LNCaP clone FGC (cell line): ENCODE measurements around the gene TLE5.

Source experiments
- DNase-seq: peaks from one replicate; pipeline ENCODE4 v3.0.0-alpha.2; 2011; ENCODE audit warnings: low read depth
- H3K4me3 ChIP-seq: 2 replicates; pipeline ENCODE4 v1.5.1; 2011; ENCODE audit warnings: mild to moderate bottlenecking, low read depth, low read length, control low read depth
- TF ChIP-seq, protein P1 (sequence below): IDR thresholded peaks from 2 replicates; pipeline ENCODE4 v1.5.1; 2012; ENCODE audit warnings: mild to moderate bottlenecking; ENCODE audit not compliant: control insufficient read depth, insufficient read depth; ENCODE audit errors: extremely low read depth

The TLE5 gene

GRCh38 chr19:3080286-3080685 is 18.0 kb upstream of the TLE5 start:
- no peak for DNase-seq
- H3K4me3 ChIP-seq = no peak overlapping the region
- TF ChIP-seq, protein P1, sequence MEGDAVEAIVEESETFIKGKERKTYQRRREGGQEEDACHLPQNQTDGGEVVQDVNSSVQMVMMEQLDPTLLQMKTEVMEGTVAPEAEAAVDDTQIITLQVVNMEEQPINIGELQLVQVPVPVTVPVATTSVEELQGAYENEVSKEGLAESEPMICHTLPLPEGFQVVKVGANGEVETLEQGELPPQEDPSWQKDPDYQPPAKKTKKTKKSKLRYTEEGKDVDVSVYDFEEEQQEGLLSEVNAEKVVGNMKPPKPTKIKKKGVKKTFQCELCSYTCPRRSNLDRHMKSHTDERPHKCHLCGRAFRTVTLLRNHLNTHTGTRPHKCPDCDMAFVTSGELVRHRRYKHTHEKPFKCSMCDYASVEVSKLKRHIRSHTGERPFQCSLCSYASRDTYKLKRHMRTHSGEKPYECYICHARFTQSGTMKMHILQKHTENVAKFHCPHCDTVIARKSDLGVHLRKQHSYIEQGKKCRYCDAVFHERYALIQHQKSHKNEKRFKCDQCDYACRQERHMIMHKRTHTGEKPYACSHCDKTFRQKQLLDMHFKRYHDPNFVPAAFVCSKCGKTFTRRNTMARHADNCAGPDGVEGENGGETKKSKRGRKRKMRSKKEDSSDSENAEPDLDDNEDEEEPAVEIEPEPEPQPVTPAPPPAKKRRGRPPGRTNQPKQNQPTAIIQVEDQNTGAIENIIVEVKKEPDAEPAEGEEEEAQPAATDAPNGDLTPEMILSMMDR = no peak

DNA sequence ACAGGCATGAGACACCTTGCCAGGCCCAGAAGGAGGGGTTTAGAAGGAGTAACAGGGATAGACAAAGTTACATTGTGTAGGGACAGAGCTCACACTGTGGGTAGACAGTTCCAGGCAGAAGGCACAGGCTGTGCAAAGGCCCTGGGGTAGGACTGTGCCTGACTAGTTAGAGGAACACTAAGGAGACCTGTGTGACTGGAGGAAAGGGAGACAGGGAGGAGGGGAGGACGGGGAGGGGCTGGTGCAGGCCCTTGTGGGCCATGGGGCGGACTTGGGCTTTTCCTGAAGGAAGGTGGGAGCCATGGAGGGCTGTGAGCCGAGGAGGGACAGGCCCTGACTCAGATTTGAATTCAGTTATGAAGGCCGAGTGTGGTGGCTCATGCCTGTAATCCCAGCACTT is 17.3 kb upstream of the TLE5 start:
- H3K4me3 ChIP-seq = no peak overlapping the region
- TF ChIP-seq, protein P1 = no peak
- DNase-seq = no peak

- no peak for DNase-seq
- TF ChIP-seq, protein P1 = peak; percentile 98
- peak overlapping the region; percentile 33; the same call in 1 of the 2 replicates for H3K4me3 ChIP-seq
These were observed 13.5 kb upstream of the TLE5 start for GRCh38 chr19:3075605-3076431.

DNA sequence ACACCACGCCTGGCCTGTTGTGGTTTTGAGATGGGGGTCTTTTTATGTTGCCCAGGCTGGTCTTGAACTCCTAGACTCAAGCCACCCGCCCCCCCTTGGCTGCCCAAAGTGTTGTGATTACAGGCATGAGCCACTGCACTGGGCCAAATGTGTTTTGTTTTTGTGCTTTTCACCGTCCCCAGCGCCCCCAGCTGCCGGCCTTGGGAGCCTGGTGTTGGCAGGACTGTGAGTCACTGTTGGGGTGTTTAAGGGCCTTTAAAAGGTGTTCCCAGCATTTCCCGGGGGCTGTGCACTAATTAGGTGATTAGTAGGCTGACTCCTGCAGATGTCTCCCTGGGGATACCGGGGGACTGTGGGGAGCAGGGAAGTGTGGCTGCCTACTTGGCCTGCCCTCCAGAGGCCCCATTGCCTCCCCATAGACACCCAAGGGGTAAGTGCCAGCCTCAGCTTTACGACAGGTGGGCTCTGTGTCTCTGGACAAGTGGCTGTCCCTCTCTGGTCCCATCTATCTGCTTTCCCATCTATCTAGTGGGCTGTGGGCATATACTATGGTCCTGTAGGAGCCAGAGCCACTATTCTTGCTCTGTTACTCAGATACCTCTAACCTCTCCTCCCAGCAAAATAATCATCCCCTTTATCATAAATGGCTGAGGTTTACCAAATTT is 11.8 kb upstream of the TLE5 start:
- TF ChIP-seq, protein P1 = no peak
- DNase-seq = no peak
- no peak overlapping the region for H3K4me3 ChIP-seq

DNA sequence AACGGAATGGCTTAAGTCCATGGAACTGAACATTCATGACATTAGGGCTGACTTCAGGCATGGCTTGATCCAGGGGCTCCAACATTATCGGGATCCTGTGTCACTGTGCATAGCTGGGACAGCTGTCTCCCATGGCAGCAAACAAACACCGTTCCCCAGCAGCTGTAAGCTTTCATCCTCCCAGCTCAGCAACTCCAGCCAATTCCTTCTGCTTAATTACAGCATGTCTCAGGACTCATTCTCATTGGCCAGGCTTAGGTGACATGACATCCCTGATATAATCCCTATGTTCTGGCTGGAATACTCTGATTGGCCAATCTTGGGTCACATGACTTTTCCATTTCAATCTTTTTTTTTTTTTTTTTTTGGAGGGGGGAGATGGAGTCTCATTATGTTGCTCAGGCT is 10.9 kb upstream of the TLE5 start:
- TF ChIP-seq, protein P1 = no peak
- no peak overlapping the region for H3K4me3 ChIP-seq
- no peak for DNase-seq

DNA sequence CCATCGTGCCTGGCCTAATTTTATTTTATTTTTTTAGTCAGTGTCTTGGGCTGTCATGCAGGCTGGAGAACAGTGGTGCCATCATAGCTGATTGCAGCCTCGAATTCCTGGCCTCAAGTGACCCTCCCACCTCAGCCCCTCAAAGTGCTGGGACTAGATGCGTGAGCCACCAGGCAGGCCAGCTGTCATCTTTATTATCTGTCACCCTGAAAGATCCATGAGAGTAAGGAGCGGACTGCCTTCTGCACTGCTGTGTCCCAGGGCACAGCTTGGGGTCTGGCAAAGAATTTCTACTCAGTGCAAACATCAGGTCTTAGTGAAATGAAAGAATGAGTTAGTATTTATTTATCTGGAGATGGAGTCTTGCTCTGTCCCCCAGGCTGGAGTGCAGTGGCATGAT is 9.5 kb upstream of the TLE5 start:
- no peak for DNase-seq
- no peak overlapping the region for H3K4me3 ChIP-seq
- TF ChIP-seq, protein P1 = no peak

DNA sequence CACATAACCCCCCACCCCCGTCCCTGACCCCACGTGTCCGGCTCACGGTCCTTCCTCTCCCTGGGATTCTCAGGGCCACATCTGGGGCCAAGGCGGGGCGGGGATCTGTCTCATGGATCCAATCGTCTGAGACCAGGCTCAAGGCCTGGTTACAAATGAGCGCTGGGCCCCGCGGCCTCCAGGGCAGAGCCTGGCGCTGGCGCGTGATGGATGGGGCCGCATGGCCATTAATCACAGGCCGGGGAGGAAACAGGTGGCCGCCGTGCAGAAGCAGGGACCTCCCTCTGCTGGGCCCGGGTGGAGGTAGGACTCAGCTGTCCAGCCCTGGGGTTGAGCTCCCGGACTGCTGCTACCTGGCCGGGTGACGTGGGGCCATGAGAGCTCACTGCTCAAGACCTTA is 5.8 kb upstream of the TLE5 start:
- DNase-seq = no peak
- H3K4me3 ChIP-seq = no peak overlapping the region
- TF ChIP-seq, protein P1 = no peak
